Measurements from ENCODE around the gene SLC39A11. TPM values are rescaled to one million over a fixed set of nuclear protein-coding genes. Genes with fewer than 3 reads are reported as not detected.

The SLC39A11 gene
- total RNA-seq, 6 donors from 2014 or later, result 16.3 to 57.6 (median 29.5) TPM

- 77 to 78% methylated on average over 10 to 11 of the region's 11 CpGs for WGBS, 2 donors
- Histone ChIP-seq H3K36me3 (no peaks in the 10 kb centered on the region), H3K27ac (no peak overlapping the region), H3K4me1 (no peaks in the 10 kb centered on the region), H3K27me3 (no peaks in the 10 kb centered on the region), H3K9me3 (peaks cover 0 to 4% (median 2%) of the 10 kb centered on the region in 4 donors), H3K4me3 (no peak overlapping the region)
- DNase-seq (peak in 1 of 2 donors; percentile 25), ATAC-seq (ENCODE audit: low FRiP score in 2 of 2) (no peak)
- TF ChIP-seq POLR2A (IDR thresholded peaks at IDR 0.05) (no peak), EP300 (IDR thresholded peaks at IDR 0.05) (no peak), POLR2AphosphoS5 (IDR thresholded peaks at IDR 0.05) (no peak)
- TF ChIP-seq, protein P1, sequence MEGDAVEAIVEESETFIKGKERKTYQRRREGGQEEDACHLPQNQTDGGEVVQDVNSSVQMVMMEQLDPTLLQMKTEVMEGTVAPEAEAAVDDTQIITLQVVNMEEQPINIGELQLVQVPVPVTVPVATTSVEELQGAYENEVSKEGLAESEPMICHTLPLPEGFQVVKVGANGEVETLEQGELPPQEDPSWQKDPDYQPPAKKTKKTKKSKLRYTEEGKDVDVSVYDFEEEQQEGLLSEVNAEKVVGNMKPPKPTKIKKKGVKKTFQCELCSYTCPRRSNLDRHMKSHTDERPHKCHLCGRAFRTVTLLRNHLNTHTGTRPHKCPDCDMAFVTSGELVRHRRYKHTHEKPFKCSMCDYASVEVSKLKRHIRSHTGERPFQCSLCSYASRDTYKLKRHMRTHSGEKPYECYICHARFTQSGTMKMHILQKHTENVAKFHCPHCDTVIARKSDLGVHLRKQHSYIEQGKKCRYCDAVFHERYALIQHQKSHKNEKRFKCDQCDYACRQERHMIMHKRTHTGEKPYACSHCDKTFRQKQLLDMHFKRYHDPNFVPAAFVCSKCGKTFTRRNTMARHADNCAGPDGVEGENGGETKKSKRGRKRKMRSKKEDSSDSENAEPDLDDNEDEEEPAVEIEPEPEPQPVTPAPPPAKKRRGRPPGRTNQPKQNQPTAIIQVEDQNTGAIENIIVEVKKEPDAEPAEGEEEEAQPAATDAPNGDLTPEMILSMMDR (IDR thresholded peaks at IDR 0.05), result no peak
Observed at GRCh38 chr17:72604518-72604917, 488.0 kb downstream of the SLC39A11 start.

- no peaks in the 10 kb centered on the region for H3K36me3 ChIP-seq
- no peak overlapping the region for H3K4me3 ChIP-seq
- 82 to 84% methylated on average over 6 to 7 of the region's 7 CpGs for WGBS, 2 donors
- DNase-seq (no peak), ATAC-seq (ENCODE audit: low FRiP score in 2 of 2) (no peak)
- peaks cover 0 to 4% (median 2%) of the 10 kb centered on the region in 4 donors for H3K9me3 ChIP-seq
- H3K4me1 ChIP-seq, result no peaks in the 10 kb centered on the region
- no peak for TF ChIP-seq EP300 (IDR thresholded peaks at IDR 0.05)
- no peak for TF ChIP-seq POLR2AphosphoS5 (IDR thresholded peaks at IDR 0.05)
- TF ChIP-seq POLR2A (IDR thresholded peaks at IDR 0.05), result no peak
- TF ChIP-seq, protein P1 (IDR thresholded peaks at IDR 0.05), result no peak
- no peaks in the 10 kb centered on the region for H3K27me3 ChIP-seq
- H3K27ac ChIP-seq, result no peak overlapping the region
Observed at GRCh38 chr17:72603420-72604242, 488.9 kb downstream of the SLC39A11 start.

- TF ChIP-seq, protein P1 (IDR thresholded peaks at IDR 0.05), result peak in 1 of 6 experiments; percentile 10
- TF ChIP-seq POLR2A (IDR thresholded peaks at IDR 0.05), result no peak
- peak in 1 of 2 donors; percentile 78 for ATAC-seq (ENCODE audit: low FRiP score in 2 of 2)
- Histone ChIP-seq H3K36me3 (no peaks in the 10 kb centered on the region), H3K27ac (peak overlapping the region in 1 of 4 donors; percentile 22), H3K27me3 (no peaks in the 10 kb centered on the region), H3K4me3 (no peak overlapping the region), H3K4me1 (no peaks in the 10 kb centered on the region), H3K9me3 (peaks cover 0 to 4% (median 0%) of the 10 kb centered on the region in 4 donors)
- DNase-seq, result peak in 1 of 2 donors; percentile 72
- 31 to 37% methylated on average over 10 to 12 of the region's 12 CpGs for WGBS, 2 donors
Observed at GRCh38 chr17:72602517-72603419, 489.7 kb downstream of the SLC39A11 start.

- H3K27ac ChIP-seq, result no peak overlapping the region
- DNase-seq (no peak), ATAC-seq (ENCODE audit: low FRiP score in 2 of 2) (no peak)
- H3K4me1 ChIP-seq, result no peaks in the 10 kb centered on the region
- H3K27me3 ChIP-seq, result no peaks in the 10 kb centered on the region
- no peak overlapping the region for H3K4me3 ChIP-seq
- H3K9me3 ChIP-seq, result no peaks in the 10 kb centered on the region
- no peaks in the 10 kb centered on the region for H3K36me3 ChIP-seq
- TF ChIP-seq EP300 (IDR thresholded peaks at IDR 0.05) (no peak), POLR2AphosphoS5 (IDR thresholded peaks at IDR 0.05) (no peak), POLR2A (IDR thresholded peaks at IDR 0.05) (no peak)
- TF ChIP-seq, protein P1 (IDR thresholded peaks at IDR 0.05), result no peak
- 68 to 75% methylated on average over 4 of the region's 4 CpGs for WGBS, 2 donors
Observed at GRCh38 chr17:72600934-72601333, 491.6 kb downstream of the SLC39A11 start.

All from upper lobe of left lung (tissue), 6 donors.